Keratinocyte (primary cell): ENCODE measurements around the gene ZBTB4. TPM values are rescaled to one million over a fixed set of nuclear protein-coding genes. Genes with fewer than 3 reads are reported as not detected.

Experiments used
- DNase-seq: peaks from one replicate; pipeline ENCODE4 v3.0.0-alpha.2; 2011; ENCODE audit warnings: low read depth, missing footprints, low spot score
- FAIRE-seq: peaks from 2 replicates; lab custom pipeline; 2011; peaks lifted over from hg19 to GRCh38; lab: Jason Lieb, UNC
- H2AFZ ChIP-seq: 2 replicates; pipeline ENCODE4 v1.6.0; 2012; ENCODE audit warnings: low read length, control low read depth, inconsistent platforms; ENCODE audit not compliant: control insufficient read depth
- H3K27ac ChIP-seq: 2 replicates; pipeline ENCODE4 v1.5.1; 2011; ENCODE audit warnings: low read length; ENCODE audit not compliant: control insufficient read depth, insufficient read depth
- H3K27me3 ChIP-seq: 3 replicates; pipeline ENCODE4 v1.6.0; 2011; ENCODE audit warnings: low read length; ENCODE audit not compliant: control insufficient read depth, insufficient read depth; ENCODE audit errors: extremely low read depth
- H3K36me3 ChIP-seq, 2 experiments: 2 replicates in 1 of 2; 3 replicates in 1 of 2; pipeline ENCODE4 v1.5.1; 2011; ENCODE audit warnings: low read length in 2 of 2, mild to moderate bottlenecking in 1 of 2; ENCODE audit not compliant: control insufficient read depth in 2 of 2, insufficient read depth in 2 of 2; ENCODE audit errors: extremely low read depth in 1 of 2
- H3K4me1 ChIP-seq: 3 replicates; pipeline ENCODE4 v1.5.1; 2011; ENCODE audit warnings: low read length; ENCODE audit not compliant: control insufficient read depth, insufficient read depth; ENCODE audit errors: extremely low read depth
- H3K4me2 ChIP-seq: 3 replicates; pipeline ENCODE4 v1.6.0; 2011; ENCODE audit warnings: low read depth, low read length; ENCODE audit not compliant: control insufficient read depth, insufficient read depth; ENCODE audit errors: extremely low read depth
- H3K4me3 ChIP-seq, 3 experiments: fragments of 200-600 bp in 1 of 3; sonication (generic) in 1 of 3; 2 replicates in 2 of 3; 3 replicates in 1 of 3; pipeline ENCODE4 v1.5.1; 2011 to 2016; ENCODE audit warnings: low read length in 3 of 3, mild to moderate bottlenecking in 3 of 3, control low read depth in 2 of 3, inconsistent platforms in 1 of 3, low read depth in 1 of 3, mixed read lengths in 1 of 3, mixed run types in 1 of 3, moderate library complexity in 1 of 3; ENCODE audit not compliant: control insufficient read depth in 2 of 3, insufficient read depth in 2 of 3; ENCODE audit errors: extremely low read depth in 1 of 3
- H3K79me2 ChIP-seq: 2 replicates; pipeline ENCODE4 v1.6.0; 2012; ENCODE audit warnings: low read length; ENCODE audit not compliant: control insufficient read depth, insufficient read depth
- H3K9ac ChIP-seq: 3 replicates; pipeline ENCODE4 v1.6.0; 2011; ENCODE audit warnings: low read length; ENCODE audit not compliant: control insufficient read depth, insufficient read depth; ENCODE audit errors: extremely low read depth
- H3K9me1 ChIP-seq: 3 replicates; pipeline ENCODE4 v1.6.0; 2011; ENCODE audit warnings: low read length; ENCODE audit not compliant: control insufficient read depth, insufficient read depth; ENCODE audit errors: extremely low read depth
- H3K9me3 ChIP-seq: 2 replicates; pipeline ENCODE4 v1.5.1; 2012; ENCODE audit warnings: low read depth, low read length; ENCODE audit not compliant: control insufficient read depth
- H4K20me1 ChIP-seq: 3 replicates; pipeline ENCODE4 v1.6.0; 2011; ENCODE audit warnings: low read length; ENCODE audit not compliant: control insufficient read depth, insufficient read depth; ENCODE audit errors: extremely low read depth
- EZH2 ChIP-seq: IDR thresholded peaks from one replicate; pipeline ENCODE4 v1.6.1; 2012; ENCODE audit warnings: inconsistent platforms, mild to moderate bottlenecking, low read length, moderate library complexity
- dilution Hi-C: fragments of 300-500 bp; cut with MboI; formaldehyde crosslinking; loops from one replicate; pipeline ENCODE4 v1.7.0; 2020; ENCODE audit warnings: low sequenced_read_pairs; ENCODE audit not compliant: extremely low pct_ligation_motif_present
- polyA plus RNA-seq, 5 experiments: library from polyadenylated mRNA; depleted of rRNA in 3 of 5; stranded (reverse) in 3 of 5; stranded (forward) in 1 of 5; unstranded in 1 of 5; fragments of >200 nt; gene quantifications; 1 replicate in 1 of 5; 2 replicates in 3 of 5; 3 replicates in 1 of 5; pipeline versions ENCODE4 v1.2.1 to v1.2.3, GENCODE V29; 2011 to 2012; ENCODE audit warnings: missing spikeins in 2 of 5, low read depth in 1 of 5, low replicate concordance in 1 of 5
- TF ChIP-seq, protein P1 (sequence below), 3 experiments: IDR thresholded peaks in 1 of 3; conservative IDR thresholded peaks in 1 of 3; optimal IDR thresholded peaks in 1 of 3; 2 replicates in 2 of 3; 3 replicates in 1 of 3; pipeline versions ENCODE3 to v1.5.1; 2011; ENCODE audit warnings: low read length in 3 of 3, mild to moderate bottlenecking in 3 of 3, moderate library complexity in 2 of 3, control low read depth in 1 of 3, inconsistent platforms in 1 of 3; ENCODE audit not compliant: insufficient read depth in 2 of 3; ENCODE audit errors: extremely low read depth in 1 of 3

Gene ZBTB4
- polyA plus RNA-seq, 1 donor (not counting 4 experiments of a cell fraction or from before 2014, with no cell fraction given): 20.9 TPM

DNA sequence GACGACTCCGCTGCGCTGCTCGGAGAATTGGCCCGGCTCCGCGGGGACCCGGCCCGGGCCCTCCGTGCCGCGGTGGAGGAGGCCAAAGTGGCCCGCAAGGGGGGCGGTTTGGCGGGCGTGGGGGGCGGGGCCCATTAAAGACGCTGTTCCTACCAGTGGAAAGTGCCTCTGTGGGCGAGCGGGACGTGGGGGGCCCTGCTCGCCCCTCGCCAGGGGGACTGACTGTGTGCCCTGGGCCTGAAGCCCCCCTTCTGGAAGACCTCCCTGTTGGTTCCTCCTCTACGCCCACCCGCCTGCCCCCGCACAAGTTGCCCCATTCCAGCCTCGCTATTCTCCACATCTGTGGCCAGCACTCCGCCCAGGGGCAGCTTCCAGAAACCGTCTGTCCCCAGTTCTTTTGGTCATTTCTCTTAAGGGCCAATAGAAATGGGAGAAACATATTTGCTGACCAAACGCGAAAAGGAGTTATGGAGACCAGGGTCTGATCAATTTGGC, 42.0 kb downstream of the ZBTB4 start:
- H2AFZ ChIP-seq: peak overlapping the region; percentile 37
- FAIRE-seq (no peak), DNase-seq (no peak)
- H3K36me3 ChIP-seq: peaks cover 0 to 2% of the 10 kb centered on the region in 2 experiments
- H3K9me3 ChIP-seq: no peaks in the 10 kb centered on the region
- peak overlapping the region; percentile 62 for H3K27ac ChIP-seq
- peaks cover 42% of the 10 kb centered on the region for H3K4me1 ChIP-seq
- no peaks in the 10 kb centered on the region for H3K27me3 ChIP-seq
- H3K4me2 ChIP-seq: peak overlapping the region; percentile 99
- peak overlapping the region; percentile 77 for H3K9ac ChIP-seq
- no peak for TF ChIP-seq EZH2
- TF ChIP-seq, protein P1, sequence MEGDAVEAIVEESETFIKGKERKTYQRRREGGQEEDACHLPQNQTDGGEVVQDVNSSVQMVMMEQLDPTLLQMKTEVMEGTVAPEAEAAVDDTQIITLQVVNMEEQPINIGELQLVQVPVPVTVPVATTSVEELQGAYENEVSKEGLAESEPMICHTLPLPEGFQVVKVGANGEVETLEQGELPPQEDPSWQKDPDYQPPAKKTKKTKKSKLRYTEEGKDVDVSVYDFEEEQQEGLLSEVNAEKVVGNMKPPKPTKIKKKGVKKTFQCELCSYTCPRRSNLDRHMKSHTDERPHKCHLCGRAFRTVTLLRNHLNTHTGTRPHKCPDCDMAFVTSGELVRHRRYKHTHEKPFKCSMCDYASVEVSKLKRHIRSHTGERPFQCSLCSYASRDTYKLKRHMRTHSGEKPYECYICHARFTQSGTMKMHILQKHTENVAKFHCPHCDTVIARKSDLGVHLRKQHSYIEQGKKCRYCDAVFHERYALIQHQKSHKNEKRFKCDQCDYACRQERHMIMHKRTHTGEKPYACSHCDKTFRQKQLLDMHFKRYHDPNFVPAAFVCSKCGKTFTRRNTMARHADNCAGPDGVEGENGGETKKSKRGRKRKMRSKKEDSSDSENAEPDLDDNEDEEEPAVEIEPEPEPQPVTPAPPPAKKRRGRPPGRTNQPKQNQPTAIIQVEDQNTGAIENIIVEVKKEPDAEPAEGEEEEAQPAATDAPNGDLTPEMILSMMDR (optimal IDR thresholded peaks at IDR 0.05 in 1 of 3, IDR thresholded peaks at IDR 0.05 in 1 of 3, conservative IDR thresholded peaks at IDR 0.05 in 1 of 3; ENCODE audit: extremely low read depth in 1 of 3, insufficient read depth in 2 of 3, low read length in 3 of 3): no peak
- H3K79me2 ChIP-seq: peaks cover 17% of the 10 kb centered on the region
- dilution Hi-C loops: no loop called here
- no peaks in the 10 kb centered on the region for H4K20me1 ChIP-seq
- H3K4me3 ChIP-seq: peak overlapping the region; percentile 59 to 81 (median 66)
- peaks cover 2% of the 10 kb centered on the region for H3K9me1 ChIP-seq

- H3K9ac ChIP-seq: peak overlapping the region; percentile 81
- H3K9me3 ChIP-seq: no peaks in the 10 kb centered on the region
- dilution Hi-C loops: no loop called here
- peak overlapping the region; percentile 72 for H2AFZ ChIP-seq
- H3K27me3 ChIP-seq: no peaks in the 10 kb centered on the region
- H4K20me1 ChIP-seq: no peaks in the 10 kb centered on the region
- H3K9me1 ChIP-seq: no peaks in the 10 kb centered on the region
- peaks cover 42% of the 10 kb centered on the region for H3K4me1 ChIP-seq
- TF ChIP-seq, protein P1 (optimal IDR thresholded peaks at IDR 0.05 in 1 of 3, IDR thresholded peaks at IDR 0.05 in 1 of 3, conservative IDR thresholded peaks at IDR 0.05 in 1 of 3; ENCODE audit: extremely low read depth in 1 of 3, insufficient read depth in 2 of 3, low read length in 3 of 3): peak; percentile 52 to 92 (median 87)
- no peak for TF ChIP-seq EZH2
- no peak for DNase-seq
- FAIRE-seq: peak; percentile 23
- peak overlapping the region; percentile 99 for H3K4me2 ChIP-seq
- H3K4me3 ChIP-seq: peak overlapping the region; percentile 59 to 92 (median 88)
- H3K36me3 ChIP-seq: no peaks in the 10 kb centered on the region
- H3K27ac ChIP-seq: peak overlapping the region; percentile 95
- peaks cover 17% of the 10 kb centered on the region for H3K79me2 ChIP-seq
Observed at GRCh38 chr17:7436556-7437368, 42.7 kb downstream of the ZBTB4 start.
